ENCODE results near the gene ASPDH. TPM values are rescaled to one million over a fixed set of nuclear protein-coding genes. Genes with fewer than 3 reads are reported as not detected.

The ASPDH gene
- total and polyA plus RNA-seq, 2 of the 13 experiments (the other 11 are each of a cell fraction or from before 2014, with no cell fraction given), result 2.2 to 3.3 TPM

DNA sequence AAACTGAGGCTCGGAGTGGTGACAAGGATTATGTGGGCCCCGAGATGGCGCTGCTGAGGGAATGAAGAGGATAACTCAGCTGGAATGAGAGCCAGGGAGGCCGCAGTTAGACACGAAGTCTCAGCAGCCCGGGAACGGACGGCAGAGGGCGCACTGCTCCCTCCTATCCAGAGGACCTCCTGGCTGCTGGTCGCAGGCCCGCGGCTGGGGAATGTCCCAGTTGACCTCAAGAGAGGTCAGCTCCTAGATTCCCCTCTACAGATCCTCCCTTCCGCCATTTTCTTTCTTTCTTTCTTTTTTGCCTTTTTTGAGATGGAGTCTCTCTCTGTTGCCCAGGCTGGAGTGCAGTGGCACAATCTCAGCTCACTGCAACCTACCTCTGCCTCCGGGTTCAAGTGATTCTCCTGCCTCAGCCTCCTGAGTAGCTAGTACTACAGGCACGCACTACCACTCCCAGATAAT is 24.1 kb upstream of the ASPDH start (continued):
- TF ChIP-seq, protein P1, sequence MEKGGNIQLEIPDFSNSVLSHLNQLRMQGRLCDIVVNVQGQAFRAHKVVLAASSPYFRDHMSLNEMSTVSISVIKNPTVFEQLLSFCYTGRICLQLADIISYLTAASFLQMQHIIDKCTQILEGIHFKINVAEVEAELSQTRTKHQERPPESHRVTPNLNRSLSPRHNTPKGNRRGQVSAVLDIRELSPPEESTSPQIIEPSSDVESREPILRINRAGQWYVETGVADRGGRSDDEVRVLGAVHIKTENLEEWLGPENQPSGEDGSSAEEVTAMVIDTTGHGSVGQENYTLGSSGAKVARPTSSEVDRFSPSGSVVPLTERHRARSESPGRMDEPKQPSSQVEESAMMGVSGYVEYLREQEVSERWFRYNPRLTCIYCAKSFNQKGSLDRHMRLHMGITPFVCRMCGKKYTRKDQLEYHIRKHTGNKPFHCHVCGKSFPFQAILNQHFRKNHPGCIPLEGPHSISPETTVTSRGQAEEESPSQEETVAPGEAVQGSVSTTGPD (CRISPR knock-in tag; IDR thresholded peaks at IDR 0.05), result no peak
- TF ChIP-seq PRPF4 (IDR thresholded peaks at IDR 0.05; ENCODE audit: low read depth, low read length, poor library complexity, severe bottlenecking), result no peak
- TF ChIP-seq, protein P2, sequence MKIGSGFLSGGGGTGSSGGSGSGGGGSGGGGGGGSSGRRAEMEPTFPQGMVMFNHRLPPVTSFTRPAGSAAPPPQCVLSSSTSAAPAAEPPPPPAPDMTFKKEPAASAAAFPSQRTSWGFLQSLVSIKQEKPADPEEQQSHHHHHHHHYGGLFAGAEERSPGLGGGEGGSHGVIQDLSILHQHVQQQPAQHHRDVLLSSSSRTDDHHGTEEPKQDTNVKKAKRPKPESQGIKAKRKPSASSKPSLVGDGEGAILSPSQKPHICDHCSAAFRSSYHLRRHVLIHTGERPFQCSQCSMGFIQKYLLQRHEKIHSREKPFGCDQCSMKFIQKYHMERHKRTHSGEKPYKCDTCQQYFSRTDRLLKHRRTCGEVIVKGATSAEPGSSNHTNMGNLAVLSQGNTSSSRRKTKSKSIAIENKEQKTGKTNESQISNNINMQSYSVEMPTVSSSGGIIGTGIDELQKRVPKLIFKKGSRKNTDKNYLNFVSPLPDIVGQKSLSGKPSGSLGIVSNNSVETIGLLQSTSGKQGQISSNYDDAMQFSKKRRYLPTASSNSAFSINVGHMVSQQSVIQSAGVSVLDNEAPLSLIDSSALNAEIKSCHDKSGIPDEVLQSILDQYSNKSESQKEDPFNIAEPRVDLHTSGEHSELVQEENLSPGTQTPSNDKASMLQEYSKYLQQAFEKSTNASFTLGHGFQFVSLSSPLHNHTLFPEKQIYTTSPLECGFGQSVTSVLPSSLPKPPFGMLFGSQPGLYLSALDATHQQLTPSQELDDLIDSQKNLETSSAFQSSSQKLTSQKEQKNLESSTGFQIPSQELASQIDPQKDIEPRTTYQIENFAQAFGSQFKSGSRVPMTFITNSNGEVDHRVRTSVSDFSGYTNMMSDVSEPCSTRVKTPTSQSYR (CRISPR knock-in tag; IDR thresholded peaks at IDR 0.05; ENCODE audit: borderline replicate concordance), result no peak
- TF ChIP-seq, protein P3, sequence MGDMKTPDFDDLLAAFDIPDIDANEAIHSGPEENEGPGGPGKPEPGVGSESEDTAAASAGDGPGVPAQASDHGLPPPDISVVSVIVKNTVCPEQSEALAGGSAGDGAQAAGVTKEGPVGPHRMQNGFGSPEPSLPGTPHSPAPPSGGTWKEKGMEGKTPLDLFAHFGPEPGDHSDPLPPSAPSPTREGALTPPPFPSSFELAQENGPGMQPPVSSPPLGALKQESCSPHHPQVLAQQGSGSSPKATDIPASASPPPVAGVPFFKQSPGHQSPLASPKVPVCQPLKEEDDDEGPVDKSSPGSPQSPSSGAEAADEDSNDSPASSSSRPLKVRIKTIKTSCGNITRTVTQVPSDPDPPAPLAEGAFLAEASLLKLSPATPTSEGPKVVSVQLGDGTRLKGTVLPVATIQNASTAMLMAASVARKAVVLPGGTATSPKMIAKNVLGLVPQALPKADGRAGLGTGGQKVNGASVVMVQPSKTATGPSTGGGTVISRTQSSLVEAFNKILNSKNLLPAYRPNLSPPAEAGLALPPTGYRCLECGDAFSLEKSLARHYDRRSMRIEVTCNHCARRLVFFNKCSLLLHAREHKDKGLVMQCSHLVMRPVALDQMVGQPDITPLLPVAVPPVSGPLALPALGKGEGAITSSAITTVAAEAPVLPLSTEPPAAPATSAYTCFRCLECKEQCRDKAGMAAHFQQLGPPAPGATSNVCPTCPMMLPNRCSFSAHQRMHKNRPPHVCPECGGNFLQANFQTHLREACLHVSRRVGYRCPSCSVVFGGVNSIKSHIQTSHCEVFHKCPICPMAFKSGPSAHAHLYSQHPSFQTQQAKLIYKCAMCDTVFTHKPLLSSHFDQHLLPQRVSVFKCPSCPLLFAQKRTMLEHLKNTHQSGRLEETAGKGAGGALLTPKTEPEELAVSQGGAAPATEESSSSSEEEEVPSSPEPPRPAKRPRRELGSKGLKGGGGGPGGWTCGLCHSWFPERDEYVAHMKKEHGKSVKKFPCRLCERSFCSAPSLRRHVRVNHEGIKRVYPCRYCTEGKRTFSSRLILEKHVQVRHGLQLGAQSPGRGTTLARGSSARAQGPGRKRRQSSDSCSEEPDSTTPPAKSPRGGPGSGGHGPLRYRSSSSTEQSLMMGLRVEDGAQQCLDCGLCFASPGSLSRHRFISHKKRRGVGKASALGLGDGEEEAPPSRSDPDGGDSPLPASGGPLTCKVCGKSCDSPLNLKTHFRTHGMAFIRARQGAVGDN (CRISPR knock-in tag; IDR thresholded peaks at IDR 0.05), result peak; percentile 46
- TF ChIP-seq TP53 (CRISPR knock-in tag; conservative IDR thresholded peaks at IDR 0.05), result no peak
- TF ChIP-seq, protein P4, sequence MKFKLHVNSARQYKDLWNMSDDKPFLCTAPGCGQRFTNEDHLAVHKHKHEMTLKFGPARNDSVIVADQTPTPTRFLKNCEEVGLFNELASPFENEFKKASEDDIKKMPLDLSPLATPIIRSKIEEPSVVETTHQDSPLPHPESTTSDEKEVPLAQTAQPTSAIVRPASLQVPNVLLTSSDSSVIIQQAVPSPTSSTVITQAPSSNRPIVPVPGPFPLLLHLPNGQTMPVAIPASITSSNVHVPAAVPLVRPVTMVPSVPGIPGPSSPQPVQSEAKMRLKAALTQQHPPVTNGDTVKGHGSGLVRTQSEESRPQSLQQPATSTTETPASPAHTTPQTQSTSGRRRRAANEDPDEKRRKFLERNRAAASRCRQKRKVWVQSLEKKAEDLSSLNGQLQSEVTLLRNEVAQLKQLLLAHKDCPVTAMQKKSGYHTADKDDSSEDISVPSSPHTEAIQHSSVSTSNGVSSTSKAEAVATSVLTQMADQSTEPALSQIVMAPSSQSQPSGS (CRISPR knock-in tag; IDR thresholded peaks at IDR 0.05), result peak; percentile 20; the same call in 1 of the 2 replicates
- no peak for TF ChIP-seq ZNF768 (CRISPR knock-in tag; IDR thresholded peaks at IDR 0.05)
- peak; percentile 26; the same call in 1 of the 2 replicates for TF ChIP-seq GABPB1 (CRISPR knock-in tag; IDR thresholded peaks at IDR 0.05)
